DMS153 treated with DMSO at 0.1 percent for 48 hours (cell line): ENCODE results near the gene FOXD2.

ENCODE experiments used
- DNase-seq: peaks from one replicate; lab custom pipeline; 2025; ENCODE audit not compliant: unreplicated experiment; lab: John Stamatoyannopoulos, UW

Gene FOXD2

DNA sequence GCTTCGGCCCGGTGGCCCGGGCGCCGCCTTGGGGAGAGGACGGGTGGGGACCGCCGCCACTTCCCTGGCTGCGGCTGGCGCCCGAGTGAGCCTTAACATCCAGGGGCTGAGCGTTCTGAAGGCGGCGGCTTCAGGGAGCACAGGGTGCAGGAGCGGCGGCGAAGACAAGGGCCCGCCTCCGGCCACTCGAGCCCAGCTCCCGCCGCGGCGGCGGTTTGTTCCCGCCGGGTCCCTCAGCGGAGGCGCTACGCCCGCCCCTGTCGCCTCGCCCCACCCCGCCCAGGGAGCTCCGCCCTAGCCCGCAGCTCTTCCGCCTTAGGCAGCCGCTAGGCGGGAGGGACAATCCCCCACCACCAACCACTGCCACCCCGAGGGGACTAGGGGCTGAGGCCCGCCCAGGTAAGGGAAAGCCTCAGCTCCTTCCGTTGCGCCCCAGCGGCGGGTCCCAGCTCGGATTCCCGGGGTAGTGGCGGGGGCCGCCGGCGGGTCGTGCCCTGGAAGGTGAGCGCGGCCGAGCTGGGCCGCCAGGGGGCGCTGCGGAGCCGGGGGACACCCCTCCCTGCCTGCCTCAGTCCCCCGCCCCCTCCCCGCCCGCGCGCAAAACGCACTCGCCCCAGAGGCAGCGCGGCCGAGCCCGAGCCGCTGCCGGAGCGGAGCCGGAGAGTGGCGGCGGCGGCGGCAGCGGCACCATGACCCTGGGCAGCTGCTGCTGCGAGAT, at the start of gene FOXD2:
TSS of gene FOXD2 (plus strand) at position 598 of the 718 bp plus-strand sequence. CDS start at position 690, 92 bp downstream.
- peak; percentile 87 for DNase-seq

DNA sequence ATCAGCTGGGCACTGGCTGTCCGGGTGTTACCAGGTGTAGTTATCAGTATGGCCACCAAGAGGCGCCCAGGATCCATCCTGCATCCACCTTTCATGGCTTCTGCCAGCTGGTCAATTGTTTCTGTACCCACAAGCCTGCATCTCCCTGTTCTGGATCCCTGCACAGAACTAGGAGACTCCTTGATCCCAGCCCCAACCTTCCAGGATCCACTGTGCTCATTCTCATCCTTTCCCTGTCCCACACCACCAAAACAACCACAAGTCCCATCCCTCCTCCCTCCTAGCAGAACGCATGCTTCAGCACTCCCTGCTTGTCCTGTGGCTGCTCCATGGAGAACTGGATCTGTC, 49.0 kb upstream of the FOXD2 start:
- peak; percentile 89 for DNase-seq

DNA sequence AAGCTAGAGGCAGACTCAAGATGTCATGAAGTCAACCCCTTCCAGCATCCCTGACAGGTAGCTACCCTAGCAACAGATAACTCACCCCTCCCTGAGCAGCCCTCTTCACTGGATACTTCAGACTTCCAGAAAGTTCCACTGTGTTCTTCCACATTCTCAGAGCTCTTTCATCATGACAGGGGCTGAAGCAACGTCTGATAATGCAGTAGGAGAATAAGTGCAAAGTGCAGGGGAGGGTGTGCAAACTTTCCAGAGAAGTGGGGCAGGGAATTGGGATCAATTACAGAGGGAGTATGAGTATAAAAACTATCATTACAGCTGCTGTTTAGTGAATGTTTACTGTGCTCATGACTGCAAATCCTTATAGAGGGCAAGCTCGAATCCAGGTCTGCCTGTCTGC, 48.1 kb upstream of the FOXD2 start:
- no peak for DNase-seq

DNA sequence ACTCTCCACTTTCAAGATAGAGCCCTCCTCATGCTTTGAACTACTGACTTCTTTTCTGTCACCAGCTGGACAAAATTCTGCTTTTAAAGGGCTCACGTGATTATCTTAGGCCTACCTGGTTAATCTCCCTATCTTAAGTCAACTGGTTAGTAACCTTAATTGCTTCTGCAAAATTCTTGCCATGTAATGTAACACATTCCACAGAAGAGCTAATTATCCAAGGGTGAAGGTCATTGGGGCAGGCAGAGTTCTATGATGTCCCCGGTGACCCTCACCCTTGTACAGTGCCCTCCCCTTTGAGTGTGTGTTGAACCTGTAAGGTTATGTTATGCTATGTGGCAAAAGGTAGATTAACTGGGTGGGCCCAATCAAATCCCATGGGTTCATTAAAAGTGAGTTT, 47.0 kb upstream of the FOXD2 start:
- no peak for DNase-seq

DNA sequence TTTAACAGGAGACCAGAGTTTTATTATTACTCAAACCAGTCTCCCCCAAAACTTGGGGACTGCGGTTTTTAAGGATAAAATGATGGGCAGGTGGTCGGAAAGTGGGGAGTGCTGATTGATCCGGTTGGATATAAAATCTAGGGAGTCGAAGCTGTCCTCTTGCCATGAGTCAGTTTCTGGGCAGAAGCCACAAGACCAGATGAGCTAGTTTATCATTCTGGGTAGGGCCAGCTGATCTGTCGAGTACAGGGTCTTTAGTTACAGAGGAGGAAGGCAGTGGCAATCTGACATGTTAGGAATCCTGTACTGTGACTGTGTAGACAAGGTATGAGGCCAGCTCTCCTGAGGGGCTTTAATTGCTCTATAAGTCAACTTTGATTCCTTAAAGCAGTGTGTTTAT, 44.7 kb upstream of the FOXD2 start:
- no peak for DNase-seq

DNA sequence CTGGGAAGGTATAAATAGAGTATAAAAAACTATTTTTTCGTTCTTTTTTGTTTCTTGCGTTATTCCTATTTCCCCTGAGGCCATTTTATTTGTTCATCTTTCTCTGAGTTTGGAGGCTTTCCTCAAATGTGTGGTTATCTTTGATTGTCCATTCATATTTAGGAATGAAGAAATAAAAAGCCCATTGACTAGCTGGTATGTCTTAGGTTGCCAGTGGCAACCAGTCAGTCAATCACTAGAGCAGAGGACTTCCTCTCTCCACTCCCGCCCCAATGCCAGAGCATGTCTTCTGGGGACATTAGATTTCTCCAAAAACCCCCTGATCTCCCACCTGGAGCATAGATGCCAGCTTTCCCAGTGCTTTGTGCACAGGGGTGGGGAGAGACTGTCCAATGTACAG, 42.4 kb upstream of the FOXD2 start:
- no peak for DNase-seq

DNA sequence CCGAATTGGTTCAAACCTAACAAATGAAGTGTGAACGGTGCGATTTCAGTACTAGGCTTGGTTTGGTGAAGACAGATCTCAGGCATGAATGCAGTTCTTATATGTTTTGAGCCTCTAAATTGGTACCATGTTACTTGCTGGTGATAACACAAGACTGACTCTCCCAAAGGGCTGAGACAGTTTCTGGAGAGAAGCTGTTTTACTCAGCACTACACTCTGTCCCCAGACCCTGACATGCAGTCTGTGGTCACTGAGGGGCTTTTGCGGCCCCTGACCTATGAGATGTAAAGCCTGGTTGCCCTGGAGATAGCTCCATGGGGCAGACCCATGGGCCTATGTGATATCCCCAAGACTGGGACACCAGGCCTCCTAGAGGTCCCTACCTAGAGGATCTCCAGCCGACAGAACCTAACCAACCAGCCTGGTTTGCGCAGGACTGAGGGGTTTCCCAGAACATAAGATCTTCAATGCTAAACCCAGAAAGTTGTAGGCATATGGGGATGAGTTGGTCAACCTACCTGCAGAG, 41.1 kb upstream of the FOXD2 start:
- no peak for DNase-seq

DNA sequence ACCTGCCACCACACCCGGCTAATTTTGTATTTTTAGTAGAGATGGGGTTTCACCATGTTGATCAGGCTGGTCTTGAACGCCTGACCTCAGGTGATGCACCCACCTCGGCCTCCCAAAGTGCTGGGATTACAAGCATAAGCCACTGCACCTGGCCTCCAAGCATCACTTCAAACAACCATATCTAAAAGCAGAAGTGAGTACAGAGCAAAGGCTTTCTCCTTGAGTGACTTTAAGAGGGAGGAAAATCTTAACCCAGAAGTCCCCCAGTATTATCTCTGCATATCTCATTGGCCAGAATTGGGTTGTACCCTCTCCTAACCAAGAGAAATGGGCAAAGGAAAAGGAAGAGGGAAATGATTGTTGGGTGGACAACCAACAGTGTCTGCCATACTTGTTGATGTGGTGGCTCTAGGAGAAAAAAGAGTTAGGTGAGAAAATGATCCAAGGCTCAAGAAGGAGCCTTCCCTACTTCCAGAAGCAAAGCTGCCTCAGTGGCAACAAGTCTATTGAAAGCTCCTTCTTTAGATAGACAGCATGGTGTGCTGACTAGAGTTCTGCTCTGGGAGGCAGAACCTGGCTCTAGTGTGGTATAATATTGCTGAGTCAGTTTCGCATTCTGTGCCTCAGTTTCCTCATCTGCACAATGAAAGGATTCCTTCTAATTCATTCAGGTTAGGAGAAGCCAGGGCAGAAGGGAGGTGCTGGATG, 38.6 kb upstream of the FOXD2 start:
- no peak for DNase-seq

DNA sequence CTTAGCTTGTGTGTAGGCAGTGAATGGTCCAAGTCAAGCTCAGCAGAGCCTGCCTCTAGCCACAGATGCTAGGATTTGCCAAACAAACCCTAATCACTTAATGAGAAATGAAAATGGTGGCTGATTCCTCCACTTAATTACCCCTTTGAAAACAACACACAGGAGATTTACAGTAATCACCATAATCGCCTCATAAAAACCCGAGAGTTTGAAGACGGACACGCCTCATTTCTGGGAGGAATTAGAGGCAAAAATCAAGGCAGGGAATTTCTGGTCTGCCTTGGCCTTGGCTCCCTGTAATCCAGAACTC, 38.0 kb upstream of the FOXD2 start:
- no peak for DNase-seq

DNA sequence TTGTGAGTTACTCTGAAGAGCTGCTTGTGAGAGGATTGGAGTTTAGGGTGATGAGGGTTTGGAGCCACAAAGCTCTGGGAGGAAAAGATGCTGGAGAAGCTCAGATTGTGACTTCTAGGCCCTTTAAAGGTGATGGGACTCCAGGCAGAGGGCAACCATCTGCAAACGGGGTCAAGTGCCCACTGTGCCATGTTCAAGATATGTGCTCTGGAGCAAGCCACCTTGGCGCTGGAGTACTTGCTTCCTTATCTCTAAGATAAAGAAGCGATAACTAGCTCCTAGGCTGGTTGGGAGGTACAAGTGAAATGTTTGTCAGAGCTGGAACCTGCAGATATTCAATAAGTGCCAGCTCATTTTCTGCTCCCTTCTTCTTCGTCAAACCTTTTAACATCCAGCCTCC, 36.1 kb upstream of the FOXD2 start:
- DNase-seq, result no peak

DNA sequence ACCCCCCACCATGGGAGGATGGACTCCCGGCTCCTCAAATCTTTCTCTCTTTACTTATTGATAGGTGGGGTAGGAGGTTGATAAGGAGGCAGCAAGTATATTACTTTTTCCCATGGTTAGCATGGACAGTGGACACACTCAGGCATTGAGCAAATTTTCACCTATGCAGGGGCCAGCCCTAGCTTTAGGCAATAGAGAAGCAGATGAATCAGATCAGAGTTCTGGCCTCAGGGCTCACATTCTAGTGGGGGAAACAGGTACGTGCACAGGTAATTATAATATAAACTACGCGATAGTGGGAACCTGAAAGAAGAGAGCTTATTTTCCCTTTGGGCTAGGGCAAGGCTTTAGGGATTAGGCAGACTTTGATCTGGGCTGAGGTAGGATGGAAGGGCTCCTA, 35.3 kb upstream of the FOXD2 start:
- DNase-seq, result no peak

DNA sequence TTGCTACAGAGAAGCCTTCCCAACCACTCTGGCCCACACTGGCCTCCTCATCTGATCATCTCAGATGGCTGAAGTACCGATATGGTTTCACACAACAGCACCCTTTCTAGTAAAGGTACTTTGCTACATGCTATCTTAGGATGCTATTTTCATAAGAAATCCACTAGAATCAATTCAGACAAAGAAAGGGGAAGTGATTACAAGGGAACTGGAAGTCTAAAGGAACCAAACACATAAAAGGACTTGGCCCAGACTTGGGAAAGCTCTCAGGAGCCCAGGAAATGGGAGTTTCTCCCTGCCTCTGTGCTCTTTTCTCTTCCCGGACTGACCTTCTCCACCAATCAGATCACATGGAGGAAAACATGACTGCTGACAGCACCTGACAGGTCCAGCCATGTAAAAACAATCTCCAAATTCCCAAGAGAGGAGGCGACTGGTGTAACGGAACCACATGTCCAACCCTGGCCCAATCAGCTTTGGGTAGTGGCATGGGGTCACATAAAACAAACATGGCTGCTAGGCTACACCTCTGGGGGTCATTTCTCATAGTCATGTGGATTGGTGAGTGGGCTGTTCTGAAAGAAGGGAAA, 34.4 kb upstream of the FOXD2 start:
- no peak for DNase-seq

DNA sequence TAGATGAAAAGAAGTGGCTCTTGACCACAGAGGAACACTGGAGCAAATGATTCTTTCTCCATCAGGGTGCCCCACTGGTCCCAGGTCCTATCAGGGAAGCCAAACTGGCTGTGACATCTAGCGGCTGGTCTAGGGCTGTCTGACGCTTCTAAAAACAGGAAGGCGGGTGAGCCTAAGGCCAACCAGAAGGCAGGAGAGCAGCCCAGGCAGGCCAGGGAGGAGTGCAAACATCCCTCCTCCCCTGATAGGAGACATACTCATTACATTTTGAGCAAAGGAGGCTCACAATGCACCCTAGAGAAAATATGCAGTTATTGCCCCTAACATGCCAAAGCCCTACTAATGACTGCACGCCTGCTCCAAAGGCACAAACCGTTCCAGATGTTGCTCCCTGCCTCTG, 32.1 kb upstream of the FOXD2 start:
- no peak for DNase-seq

DNA sequence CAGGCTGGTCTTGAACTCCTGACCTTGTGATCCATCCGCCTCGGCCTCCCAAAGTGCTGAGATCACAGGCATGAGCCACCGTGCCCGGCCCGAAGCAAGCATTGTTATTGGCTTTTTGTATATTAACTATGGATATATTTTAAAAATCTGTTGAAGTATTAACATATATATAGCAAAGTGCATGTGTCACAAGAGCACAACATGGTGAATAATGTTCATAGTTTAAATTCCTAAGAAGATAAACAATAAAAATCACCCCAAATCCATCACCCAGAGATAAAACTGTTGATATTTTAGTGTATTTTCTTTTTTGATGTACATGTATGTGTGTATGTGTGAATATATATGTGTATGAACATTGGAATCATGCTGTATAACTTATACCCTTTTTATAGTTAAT, 30.9 kb upstream of the FOXD2 start:
- DNase-seq, result no peak

DNA sequence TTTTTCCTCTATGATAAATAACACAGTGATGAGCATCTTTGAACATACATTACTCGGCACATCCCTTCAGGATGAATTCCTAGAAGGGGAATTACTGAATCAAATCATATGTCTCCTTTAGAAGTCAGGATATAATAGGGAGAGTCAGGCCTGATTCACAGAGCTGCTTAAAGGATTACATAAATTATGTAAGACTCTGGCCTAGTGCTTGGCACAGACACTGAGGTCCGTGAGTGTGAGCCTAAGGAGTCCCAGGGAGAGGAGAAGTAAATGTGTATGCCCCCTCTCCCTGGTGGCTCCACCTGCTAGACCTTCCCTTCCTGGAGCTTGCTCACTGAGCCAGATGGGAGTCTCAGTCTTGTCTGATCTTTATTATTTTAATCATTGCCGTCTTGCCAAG, 30.4 kb upstream of the FOXD2 start:
- DNase-seq, result no peak

DNA sequence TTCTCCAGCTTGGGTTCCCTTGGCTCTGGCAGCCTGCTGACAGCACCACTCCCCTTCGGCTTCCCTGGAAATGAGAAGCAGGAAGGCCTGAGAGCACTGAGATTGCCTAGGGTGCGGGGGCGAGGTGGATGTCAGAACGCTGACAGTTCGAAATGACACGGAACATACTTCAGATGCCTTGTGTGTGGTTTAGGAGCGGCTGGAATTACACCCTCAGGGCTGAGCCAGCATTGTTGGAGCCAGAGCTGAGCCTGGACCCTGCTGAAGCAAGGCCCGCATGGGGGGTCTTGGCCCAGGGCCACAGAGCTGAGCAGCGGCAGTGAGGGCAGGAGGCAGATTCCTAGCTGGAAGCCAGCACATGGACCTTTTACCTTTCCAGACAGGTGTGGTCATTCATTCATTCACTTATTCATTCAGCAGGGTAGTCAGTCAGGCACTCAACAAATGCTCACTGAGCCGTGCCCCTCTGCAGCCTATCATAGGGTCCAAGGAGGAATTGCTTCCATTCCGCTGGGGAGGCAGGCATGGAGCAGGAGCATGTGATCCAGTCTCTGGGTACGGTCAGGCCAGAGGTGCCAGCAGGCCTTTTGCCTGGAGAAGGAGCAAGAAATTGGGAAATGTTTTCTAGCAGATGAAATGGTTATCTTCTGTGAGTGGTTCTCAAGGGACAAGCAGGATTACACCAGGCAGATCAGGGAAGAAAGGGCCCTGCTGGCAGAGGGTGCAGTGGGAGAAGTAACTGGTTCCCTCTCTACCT, 28.4 kb upstream of the FOXD2 start:
- DNase-seq, result no peak

DNA sequence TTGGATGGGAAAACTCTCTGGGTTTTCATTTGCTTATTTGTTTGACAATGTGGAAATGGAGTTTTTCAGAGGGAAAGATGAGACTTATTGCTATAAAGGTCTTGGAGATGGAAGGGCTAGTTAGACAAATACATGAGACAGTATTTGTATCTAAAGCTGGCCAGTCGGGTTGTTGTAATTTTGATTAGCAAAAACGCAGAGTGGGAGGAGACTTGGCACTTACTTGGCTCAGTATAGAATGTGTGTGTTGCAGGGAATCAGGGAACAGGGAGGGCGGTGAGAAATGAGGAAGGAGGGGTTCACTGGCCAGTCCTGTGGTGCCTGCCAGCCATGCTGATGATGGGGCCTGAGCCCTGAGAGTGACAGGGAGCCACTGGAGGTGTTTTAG, 27.8 kb upstream of the FOXD2 start:
- no peak for DNase-seq

DNA sequence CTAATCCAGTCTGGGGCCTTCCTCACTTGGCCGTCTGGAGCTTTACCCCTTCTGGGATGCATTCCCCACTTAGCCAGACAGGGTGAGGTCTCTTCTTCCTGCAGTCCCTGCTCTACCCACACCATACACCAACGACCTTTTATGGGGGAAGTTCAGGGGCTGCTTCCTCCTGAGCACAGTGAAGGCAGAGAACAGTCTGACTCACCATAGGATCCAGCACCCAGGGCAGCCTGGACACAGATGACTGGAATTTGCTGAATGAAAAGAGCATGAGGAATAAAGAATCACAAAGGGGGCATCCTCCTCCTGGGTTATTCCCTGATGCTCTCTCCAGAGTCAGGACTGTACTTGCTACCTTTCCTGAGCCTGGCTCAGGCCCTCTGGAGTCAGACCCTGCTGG, 26.4 kb upstream of the FOXD2 start:
- DNase-seq, result no peak

DNA sequence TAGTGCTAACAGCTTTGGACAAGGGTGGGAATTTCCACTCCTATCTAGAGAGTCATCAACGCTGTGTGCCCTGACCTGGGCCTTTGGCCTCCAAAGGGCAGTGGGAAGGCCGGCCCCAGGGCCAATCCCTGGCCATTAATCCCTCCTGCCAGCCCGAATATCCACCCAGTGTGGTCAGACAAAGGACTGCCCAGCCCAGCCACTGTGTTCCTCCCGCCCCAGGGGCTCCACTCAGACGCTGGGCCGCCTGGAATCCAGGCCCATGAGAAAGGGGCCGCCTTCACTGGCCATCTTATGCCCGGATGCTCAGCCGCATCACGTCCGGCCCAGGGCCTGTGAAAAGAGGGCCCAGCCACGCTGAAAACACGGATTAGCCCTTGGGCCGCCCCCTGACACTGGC, 25.4 kb upstream of the FOXD2 start:
- no peak for DNase-seq

DNA sequence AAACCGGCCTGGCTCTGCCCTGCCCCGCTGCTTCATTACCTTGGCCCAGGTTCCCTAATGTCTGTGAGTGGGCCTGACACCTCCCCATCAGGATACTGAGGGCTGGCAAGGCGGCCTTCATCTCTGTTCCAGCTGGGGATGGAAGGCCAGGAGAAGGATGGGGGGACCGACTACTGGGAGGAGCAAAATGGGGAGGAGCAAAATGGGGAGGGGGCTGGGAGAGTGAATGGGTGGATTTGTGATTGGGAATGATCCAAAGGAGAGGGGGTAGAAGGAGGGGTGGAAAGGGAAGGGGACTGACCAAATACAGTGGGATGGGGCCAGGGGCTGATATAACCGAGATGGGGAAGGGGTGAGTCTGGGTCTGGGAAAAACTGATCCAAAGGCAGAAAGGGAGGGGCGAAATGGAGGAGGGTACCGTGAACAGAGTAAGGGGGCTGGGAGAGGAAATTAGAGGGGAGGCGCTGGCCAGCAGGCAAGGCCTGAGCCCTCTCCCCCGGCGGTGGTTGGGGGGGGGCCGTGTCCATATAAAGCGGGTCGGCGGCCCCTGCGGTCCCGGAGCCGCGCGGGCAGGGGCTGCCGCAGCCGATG, 22.0 kb upstream of the FOXD2 start, which contains the start of gene FOXE3:
TSS of gene FOXE3 (plus strand) at position 558 of the 591 bp plus-strand sequence. CDS start at position 589, 31 bp downstream.
- DNase-seq, result no peak
